GM20431 (cell line): ENCODE data around the gene ARL16.
"Not testable (repeated sequence)": the region's sequence is repeated elsewhere in the genome, so short reads cannot be mapped to it uniquely, and the experiment has no call there.

Experiments
- in situ Hi-C: fragments of 300-500 bp; cut with MseI, MboI; formaldehyde crosslinking; loops from one replicate; pipeline ENCODE4 v1.15.0; 2020; ENCODE audit warnings: low sequenced_read_pairs; ENCODE audit not compliant: unreplicated experiment

The ARL16 gene

DNA sequence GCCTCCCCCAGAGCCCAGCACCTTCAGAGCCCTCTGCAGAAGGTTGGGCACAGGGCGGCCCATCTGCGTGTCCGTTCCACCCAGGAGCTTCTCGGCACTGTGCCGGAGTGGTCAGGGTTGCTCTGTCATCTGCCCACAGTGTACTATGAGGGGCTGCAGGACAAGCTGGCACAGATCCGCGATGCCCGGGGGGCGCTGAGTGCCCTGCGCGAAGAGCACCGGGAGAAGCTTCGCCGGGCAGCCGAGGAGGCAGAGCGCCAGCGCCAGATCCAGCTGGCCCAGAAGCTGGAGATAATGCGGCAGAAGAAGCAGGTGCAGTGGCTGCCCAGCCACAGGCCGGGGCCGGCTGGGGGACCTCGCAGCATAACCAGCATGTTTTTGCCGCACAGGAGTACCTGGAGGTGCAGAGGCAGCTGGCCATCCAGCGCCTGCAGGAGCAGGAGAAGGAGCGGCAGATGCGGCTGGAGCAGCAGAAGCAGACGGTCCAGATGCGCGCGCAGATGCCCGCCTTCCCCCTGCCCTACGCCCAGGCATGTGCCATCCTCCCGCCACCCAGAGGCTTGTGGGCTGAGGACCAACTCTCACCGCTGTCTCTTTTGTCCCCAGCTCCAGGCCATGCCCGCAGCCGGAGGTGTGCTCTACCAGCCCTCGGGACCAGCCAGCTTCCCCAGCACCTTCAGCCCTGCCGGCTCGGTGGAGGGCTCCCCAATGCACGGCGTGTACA lies 12.8 kb upstream of the ARL16 start:
- in situ Hi-C loops: no loop called here

DNA sequence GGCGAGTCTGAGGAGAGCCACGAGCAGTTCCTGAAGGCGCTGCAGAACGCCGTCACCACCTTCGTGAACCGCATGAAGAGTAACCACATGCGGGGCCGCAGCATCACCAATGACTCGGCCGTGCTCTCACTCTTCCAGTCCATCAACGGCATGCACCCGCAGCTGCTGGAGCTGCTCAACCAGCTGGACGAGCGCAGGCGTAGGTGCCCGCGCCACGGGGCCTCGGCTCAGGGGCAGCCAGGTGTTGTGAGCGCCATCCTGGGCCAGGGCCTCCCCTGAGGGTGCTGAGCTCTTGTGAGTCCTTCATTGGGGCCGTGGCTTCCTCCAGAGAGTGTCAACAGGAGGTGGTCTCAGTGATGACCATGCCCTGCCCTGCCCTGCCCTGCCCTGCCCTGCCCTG lies 12.2 kb upstream of the ARL16 start:
- in situ Hi-C loops: no loop called here

DNA sequence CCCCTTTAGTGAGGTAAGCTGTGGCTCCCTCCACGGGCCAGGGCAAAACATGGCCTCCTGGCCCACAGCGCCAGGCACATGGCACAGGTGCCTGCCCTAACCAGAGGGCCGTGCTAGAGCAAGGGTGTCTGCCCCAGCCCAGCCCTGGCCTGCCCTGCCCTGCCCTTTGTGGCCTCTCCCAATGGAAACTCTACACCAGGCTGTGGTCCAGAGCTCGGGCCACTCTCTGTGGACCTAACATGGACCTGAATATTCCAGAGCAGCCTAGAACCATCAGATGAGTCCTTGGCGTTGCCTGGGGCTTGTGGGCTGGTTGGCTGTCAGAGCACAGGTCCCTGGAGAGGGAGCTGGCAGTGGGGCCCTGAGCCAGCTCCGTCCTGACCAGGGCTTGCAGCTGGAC lies 11.6 kb upstream of the ARL16 start:
- in situ Hi-C loops: no loop called here

DNA sequence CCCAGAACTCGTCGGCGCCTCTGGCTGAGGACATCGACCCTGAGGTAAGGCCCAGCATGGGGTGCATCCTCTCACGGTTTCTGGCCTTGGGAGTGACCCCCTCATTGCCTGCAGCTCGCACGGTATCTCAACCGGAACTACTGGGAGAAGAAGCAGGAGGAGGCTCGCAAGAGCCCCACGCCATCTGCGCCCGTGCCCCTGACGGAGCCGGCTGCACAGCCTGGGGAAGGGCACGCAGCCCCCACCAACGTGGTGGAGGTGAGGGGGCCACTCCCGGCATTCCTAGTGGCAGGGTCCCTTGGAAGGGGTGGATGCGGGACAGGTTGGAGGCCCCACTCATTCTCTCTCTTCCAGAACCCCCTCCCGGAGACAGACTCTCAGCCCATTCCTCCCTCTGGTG lies 11.2 kb upstream of the ARL16 start:
- in situ Hi-C loops: no loop called here

DNA sequence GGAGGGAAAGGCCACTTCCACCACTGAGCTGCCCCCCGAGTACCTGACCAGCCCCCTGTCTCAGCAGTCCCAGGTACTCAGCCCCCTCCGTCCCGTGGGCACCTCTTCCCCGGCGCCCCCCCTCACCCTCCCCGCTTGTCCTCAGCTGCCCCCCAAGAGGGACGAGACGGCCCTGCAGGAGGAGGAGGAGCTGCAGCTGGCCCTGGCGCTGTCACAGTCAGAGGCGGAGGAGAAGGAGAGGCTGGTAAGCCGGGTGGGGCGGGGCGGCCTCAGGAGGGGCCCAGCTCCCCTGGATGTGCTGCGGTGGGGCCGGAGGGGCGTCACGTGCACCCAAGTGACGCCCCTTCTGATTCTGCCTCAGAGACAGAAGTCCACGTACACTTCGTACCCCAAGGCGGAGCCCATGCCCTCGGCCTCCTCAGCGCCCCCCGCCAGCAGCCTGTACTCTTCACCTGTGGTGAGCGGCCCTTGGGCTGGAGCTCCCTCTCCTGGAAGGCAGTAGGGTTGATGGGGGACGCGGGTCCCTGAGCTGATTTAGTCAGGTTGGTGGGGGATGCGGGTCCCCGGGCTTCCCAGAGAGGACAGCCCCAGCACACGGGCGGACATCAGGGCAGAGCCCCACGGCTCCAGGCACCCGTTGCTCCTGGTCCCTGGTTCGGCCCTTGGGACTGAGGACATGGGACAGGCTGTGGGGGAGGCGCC lies 10.1 kb upstream of the ARL16 start:
- in situ Hi-C loops: no loop called here

DNA sequence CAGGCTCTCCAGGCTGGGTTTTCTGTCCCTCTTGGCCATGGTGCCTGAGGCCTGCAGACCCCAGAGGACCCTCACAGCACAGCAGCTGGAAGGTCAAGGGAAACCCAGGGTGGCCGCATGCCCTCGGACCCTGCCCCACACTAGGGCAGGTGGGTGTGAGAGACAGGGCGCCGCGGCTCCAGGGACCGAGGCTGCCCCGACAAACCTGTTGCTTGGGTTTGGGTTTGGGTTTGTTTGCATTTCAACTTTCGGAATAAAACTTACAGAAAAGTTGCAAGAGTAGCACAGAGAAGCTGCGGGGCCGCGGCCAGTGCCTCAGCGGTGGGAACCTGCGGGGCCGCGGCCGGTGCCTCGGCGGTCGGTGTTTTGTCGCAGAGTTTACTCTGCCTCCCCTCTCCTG lies 8.0 kb upstream of the ARL16 start:
- in situ Hi-C loops: no loop called here

DNA sequence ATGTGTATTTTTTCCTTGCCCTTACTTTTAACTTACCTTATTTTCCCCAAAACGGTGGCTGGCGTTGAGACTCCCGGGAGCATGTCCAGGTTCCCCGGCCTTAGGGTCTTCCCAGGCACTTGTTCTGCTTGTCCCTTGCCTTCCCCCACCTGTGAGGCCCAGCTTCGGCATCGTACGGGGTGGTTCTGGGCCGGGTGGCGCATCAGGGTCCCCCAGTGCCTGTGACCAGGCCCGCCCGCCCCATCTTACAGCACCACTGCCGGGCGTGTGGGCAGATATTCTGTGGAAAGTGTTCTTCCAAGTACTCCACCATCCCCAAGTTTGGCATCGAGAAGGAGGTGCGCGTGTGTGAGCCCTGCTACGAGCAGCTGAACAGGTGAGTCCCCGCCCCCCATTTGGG lies 7.6 kb upstream of the ARL16 start:
- in situ Hi-C loops: no loop called here

DNA sequence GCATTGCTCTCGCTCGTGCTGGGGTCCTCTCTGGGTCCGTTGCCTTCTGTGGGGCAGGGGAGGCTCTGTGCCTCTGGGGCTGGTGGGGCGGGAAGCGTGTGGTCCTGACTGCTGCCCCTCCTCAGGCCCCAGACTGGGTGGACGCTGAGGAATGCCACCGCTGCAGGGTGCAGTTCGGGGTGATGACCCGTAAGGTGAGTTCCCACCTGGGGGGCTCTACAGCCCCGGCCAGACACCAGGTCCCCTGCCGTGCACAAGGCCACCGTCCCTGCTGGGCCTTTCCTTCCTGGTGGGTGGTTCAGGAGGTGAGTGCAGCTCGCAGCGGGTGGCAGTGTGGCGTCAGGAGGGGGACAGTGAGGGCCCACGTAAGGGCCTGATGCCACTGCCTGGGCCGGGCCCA lies 7.0 kb upstream of the ARL16 start:
- in situ Hi-C loops: no loop called here

DNA sequence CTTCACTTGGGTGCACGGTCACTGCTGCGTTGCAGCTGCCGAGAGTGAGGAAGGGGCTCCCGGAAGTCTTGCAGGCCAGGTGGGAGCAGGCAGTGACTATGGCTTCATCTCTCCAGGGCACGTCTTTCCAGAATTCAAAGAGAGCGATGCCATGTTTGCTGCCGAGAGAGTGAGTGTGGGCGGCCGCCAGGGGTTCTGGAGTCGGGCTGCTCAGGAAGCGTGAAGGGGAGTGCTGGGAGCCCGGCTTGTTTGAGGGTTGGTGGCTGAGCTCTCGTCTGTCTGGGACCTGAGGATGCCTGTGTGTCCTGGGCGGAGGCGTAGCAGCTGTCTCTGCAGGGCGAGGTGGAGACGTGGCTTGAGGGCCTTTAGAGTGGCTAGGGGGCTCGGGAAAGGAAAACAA lies 6.5 kb upstream of the ARL16 start:
- in situ Hi-C loops: no loop called here

DNA sequence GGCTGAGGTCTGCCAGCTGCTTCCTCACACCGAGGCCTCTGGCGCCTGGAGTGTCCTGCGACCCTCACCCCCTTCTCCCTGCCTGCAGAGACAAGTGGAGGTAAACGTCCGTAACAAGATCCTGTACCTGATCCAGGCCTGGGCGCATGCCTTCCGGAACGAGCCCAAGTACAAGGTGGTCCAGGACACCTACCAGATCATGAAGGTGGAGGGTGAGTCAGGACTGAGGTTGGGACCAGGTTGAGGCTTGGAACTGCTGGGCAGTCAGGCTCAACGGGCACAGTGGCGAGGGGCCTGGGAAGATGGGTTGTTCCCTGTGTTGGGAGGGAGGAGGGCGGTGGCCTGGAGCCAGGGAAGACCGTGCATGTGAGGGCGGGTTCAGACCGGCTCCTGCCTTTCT lies 5.0 kb upstream of the ARL16 start:
- in situ Hi-C loops: no loop called here

DNA sequence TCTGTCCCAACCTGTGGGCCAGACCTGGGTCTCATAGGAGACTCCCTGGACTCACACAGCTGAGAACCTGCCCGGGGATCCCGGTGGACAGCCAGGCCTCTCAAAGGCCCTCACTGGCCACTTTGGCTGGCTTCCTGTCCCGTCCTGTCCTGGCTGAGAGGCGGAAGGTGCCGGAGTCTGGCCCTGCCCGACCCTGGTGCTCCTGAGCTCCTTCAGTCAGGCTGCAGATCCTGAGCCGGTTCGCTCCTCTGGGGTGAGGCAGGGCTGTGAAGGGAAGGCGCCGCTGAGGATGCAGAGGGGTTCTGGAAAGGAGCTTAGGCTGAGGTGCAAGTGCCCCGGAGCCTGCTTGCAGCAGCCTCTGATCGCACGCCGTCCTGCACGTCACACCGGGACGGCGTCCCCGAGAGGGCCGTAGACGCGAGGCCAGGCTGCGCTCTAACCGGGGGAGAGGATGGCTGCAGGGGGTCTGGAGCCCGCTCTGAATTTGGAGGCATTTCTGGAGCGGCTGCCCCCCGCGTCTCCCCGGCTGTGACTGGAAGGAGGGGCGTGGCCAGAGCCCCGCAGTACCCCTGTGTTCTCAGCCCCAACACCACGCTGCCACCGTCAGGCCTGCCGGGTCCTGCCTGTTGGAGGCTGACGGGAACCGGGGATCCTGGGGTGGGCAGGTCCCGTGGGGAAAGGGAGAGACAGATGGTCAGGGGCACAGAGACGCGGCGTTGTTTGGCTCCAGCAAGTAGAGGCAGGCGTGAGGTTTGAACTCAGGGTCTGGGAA lies 4.4 kb upstream of the ARL16 start:
- in situ Hi-C loops: no loop called here

DNA sequence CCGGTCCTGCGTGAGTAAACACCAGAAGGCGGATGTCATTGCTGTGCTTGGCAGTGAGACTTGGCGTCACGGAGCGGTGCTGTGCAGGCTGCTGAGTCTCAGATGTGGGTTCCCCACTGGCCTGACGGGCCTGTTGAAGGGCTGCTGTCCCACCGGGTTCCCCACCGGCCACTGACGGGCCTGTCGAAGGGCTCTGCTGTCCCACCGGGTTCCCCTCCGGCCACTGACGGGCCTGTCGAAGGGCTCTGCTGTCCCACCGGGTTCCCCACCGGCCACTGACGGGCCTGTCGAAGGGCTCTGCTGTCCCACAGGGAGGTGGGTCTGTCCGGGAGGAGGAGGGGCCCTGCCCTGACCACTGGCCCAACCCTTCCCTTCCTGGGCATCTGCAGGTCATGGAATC lies 3.0 kb upstream of the ARL16 start:
- in situ Hi-C loops: no loop called here

DNA sequence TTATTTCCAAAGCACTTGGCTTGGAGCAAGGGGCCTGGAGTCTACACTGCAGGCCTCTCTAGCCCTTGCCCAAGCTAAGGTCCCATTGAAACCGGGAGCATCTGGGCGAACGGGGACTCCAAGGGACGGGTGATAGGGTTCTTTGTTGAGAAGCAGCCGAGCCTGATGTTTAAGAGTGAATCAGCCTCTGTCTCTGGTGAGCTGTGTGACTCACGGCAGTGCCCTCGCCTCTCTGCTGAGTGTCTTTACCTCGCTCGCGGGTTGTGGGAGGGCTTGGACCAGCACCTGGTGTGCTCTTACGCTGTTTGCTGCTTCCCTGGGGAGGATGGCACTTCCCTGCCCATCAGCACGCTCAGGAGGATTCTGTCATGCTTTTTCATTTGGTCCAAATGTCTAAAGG lies 1.5 kb upstream of the ARL16 start:
- in situ Hi-C loops: no loop called here

DNA sequence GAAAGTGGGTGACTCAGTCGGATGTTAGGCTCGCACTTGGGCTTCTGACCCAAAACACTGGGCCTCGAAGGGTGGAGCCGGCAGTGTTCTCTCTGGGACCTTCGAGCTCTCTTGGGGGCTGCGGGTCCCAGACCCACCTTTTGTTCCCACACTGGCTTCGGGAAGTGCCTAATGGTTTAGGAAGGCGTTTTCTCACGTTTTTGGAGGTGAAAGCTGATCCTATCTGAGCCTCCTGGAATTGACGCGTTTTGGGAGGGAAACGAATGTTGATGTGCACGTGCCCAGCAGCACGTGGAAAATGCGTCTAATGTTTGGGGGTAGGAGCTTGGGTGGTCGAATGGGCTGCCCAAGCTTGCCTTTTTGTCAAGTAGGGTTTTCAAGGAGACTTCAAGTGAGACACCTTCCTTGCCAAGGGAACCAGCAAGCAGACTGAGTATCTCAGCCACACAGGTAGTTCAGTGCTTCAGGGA lies 880 bp upstream of the ARL16 start:
- in situ Hi-C loops: no loop called here

DNA sequence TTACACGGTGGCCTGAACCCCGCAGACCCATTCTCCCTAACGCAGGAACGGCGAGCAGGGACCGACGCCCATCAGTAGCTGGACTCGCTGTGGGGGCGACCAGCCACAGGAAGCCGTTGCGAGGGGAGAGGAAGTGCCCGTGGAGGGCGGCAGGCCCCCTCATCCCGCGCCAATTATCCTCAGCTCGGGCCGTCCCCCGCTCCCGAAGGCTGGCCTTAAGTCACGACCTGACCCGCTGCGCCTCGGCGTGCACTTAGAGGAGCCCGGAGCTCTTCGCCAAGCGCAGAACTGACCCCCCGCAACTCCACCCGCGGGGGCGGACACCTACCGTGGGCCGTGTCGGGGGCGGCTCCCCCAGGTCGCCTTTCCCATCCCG lies 401 bp downstream of the ARL16 start:
- in situ Hi-C loops: no loop called here

DNA sequence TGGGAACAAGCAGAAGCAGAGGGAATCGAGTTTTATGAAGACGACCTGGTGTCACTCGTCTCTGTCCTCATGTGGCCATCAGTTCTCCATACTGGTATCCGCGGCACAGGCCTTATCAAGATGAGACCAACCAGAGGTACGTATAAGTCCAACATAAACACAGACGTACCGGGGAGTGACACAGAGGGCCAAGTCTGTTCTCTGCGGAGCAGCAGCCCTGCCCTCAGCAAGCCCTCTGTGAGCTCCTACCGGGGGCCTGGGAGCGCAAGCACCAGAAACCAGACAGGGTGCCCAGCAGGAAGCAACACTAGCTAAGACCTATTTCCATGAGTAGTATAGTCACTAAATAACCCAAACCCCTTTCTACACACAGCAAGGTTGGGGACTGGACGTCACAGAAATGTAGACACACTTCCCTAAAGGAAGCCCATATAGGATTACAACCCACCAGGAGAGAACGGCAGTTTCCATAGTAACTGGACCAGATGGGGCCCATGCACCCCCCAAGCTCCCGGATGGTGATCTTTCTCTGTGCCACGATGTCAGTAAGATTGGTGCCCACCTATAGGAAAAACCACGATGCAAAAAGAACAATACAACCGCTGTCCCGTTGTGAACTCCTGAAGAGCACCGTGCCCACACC lies 911 bp downstream of the ARL16 start:
- in situ Hi-C loops: no loop called here

DNA sequence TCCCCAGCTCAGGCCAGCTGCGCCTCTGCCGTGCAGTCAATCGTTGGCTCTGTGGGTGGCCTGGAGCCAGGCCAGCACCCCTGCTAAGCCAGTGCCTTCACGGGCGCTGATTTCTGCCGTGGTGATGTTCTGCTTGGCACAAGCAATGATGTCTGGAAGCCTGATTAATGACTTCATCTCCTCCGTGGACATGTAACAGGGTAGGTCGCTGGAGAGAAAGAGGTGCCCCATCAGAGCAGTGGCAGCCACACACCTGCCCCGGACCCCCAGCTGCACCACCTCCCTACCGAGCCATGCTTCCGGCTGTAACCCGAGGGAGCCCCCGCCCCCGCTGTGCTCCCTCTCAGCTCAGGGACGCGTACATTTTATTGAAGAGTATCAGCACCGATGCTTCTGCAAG lies 1.9 kb downstream of the ARL16 start:
- in situ Hi-C loops: no loop called here

DNA sequence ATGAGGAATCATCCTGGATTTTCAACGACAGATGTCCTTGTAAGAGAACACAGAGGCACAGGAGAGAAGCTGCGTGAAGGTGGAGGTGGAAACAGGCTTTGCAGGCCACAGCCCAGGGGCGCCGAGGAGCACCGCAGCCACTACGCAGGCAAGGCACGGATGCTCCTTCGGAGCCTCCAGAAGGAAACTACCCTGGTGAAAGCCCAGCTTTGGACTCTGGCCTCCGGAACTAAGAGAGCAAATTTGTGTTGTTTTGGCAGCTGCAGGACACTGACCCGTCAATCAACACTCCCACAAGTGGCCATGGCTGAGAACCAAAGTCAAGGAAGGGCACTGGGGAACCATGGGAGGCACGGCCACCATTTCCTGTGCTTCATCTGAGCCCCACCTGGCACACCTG lies 3.4 kb downstream of the ARL16 start:
- in situ Hi-C loops: no loop called here

DNA sequence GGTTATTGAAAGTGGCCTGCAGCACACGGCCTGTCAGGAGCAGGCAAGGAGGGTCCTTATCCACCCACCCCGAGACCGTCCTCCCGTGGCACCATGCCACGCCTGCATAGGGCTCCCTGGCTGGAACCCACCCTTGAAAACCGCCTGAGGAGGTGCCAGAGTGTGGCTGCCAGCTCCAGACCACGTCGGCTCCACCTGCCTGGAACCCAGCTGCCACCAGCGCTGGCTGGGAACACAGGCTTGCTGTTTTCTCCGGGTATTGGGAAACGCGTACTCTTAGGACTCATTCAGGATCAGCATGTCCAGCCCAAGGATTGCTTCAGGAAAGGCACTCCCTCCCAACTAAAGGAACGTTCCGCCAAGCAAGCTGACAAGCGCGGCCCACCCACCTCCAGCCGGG lies 6.7 kb downstream of the ARL16 start:
- in situ Hi-C loops: no loop called here

DNA sequence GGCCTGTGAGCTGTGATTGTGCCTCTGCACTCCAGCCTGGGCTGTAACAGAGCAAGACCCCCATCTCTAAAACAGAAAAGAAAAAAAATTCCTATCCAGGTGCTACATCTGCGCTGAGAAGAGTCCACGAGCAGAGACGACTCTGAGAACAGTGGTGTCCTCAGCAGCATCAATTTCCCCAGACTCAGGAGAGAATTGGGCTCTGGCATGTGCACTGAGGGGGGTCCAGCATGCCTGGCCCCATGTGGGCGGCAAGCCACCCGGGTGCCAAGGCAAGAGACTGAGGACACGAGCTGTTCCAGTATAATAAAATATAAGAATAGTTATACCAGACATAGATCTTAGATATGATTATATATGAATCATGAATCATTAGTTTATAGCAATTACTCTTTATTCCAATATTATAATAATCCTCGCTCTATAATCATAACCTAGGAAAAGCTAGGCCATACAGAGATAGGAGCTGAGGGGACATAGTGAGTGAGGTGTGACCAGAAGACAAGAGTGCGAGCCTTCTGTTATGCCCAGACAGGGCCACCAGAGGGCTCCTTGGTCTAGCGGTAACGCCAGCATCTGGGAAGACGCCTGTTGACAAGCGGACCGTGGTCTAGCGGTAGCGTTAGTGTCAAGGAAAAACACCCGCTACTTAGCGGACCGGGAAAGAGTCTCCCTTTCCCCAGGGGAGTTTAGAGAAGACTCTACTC lies 7.9 kb downstream of the ARL16 start:
- in situ Hi-C loops: not testable (repeated sequence)
